Stimulated activated CD8-positive, alpha-beta memory T cell treated with anti-CD3 and anti-CD28 coated beads, Interleukin-4, amount 100 ng/mL, for 48 hours (primary cell): ENCODE measurements around the gene KIF1A.
"Not testable (repeated sequence)": the region's sequence is repeated elsewhere in the genome, so short reads cannot be mapped to it uniquely, and the experiment has no call there.

Experiments used
- DNase-seq: peaks from one replicate; pipeline ENCODE4 v3.0.0-alpha.2; 2020

The KIF1A gene

GRCh38 chr2:240696469-240696868, 123.5 kb downstream of the KIF1A start:
- DNase-seq = not testable (repeated sequence)

DNA sequence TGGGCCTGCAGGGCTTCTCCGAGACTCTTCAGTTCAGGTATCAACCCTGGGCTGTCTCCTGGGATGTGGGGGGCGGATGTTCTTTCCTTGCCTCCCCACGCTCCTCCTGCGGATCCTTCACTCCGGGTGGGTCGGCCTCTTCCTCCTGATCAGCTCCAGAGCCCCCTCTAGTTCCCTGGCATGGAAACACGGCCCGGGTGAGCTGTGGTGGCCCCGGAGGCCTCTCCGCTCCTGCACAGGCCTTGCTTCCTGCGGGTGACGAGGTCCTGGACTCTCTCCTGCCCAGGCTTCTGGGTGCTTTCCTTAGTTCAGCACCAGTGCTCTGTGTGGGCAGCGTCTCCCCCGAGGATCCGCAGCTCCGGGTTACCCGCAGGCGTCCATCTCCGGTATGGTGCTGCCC, 124.4 kb downstream of the KIF1A start:
- DNase-seq = not testable (repeated sequence)

DNA sequence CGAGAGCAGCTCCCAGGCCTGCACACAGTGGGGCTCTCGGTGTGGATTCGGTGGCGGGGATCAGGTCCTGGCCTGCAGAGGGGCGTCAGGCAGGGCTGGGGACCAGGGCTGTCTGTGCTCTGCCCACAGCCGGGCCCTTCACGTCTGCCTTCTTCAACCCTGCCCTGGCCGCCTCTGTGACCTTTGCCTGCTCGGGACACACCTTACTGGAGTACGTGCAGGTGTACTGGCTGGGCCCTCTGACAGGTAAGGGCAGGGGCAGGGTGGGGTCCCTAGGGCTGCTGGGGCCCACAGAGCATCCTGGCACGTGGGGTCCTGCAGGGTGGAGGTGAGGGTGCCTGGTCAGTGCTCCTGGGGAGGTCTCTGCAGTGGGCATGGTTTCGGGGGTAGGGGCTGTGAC, 125.7 kb downstream of the KIF1A start:
- not testable (repeated sequence) for DNase-seq

DNA sequence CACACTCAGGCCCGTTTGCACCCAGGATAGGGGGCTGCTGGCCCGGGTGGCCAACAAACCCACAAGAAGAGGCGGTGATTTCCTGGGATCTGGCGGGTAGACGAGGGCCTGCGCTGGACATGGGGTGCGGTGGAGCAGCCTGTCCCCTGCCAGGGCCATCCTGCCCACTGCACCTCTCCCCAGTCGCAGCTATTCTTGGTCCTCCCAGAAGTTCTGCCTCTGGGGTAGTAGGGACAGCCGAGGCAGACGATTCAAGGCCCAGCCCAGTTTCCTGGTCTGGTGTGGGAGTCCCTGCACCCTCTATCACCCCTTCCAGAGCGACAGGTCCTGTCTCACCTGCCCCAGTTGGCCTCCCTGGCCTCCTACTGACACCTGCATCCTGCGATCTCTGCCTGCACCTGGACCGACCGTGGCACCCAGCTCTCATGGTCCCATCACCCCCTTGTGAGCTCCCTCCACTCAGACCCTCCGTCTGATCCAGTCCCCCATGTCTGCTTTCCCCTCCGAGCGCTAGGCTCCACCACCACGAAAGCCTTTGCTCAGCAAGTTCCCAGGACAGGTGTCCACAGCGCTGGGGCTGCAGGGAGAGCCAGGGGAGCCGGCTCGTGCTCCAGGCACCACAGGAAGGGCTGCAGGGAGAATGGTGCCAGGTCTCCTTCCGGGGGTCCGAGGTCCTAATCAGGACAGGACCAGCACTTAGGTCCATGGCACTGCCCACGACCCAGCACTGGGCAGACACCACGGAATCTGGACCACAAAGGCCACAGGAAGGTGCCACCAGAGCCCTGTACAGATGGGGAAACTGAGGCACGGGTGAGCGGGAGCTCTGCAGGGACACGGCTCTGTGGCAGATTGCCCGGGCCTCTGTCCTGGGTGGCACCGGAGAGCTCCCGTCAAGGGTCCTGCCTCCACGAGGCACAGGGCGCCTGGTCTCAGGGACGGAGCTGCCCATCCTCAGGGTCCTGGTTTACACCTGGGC, 127.1 kb downstream of the KIF1A start:
- DNase-seq = not testable (repeated sequence)

DNA sequence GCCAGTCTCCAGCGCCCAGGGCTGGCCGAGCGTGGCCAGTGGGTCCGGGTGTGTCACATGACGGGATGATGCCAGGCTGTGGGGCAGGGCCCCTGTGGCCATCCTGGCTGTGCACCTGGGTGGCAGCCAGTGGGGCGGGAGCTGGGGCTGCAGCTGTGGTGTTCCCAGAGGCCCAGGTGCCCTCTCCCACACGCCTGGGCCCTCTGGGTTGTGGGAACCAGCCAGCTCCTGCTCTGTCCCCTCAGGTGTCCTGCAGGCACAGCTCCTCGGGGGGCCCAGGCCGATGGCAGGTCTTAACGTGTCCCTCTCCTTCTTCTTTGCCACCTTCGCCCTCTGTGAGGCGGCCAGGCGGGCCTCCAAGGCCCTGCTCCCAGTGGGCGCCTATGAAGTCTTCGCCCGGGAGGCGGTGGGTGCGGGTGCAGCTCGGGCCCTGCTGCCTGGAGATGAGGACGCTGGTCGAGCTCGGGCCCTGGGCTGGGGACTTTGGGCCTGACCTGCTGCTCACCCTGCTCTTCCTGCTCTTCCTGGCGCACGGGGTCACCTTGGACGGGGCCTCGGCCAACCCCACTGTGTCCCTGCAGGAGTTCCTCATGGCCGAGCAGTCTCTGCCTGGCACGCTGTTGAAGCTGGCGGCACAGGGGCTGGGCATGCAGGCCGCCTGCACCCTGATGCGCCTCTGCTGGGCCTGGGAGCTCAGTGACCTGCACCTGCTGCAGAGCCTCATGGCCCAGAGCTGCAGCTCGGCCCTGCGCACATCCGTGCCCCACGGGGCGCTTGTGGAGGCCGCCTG, 128.2 kb downstream of the KIF1A start, which contains the start of gene AQP12A:
Gene AQP12A (plus strand): TSS at position 236 of the 790 bp plus-strand sequence. CDS start 48 bp downstream, at position 284.
- DNase-seq = not testable (repeated sequence)

GRCh38 chr2:240691075-240691427, 129.0 kb downstream of the KIF1A start:
- DNase-seq = not testable (repeated sequence)

- not testable (repeated sequence) for DNase-seq
Measured at GRCh38 chr2:240690421-240691074, 129.5 kb downstream of the KIF1A start.

DNA sequence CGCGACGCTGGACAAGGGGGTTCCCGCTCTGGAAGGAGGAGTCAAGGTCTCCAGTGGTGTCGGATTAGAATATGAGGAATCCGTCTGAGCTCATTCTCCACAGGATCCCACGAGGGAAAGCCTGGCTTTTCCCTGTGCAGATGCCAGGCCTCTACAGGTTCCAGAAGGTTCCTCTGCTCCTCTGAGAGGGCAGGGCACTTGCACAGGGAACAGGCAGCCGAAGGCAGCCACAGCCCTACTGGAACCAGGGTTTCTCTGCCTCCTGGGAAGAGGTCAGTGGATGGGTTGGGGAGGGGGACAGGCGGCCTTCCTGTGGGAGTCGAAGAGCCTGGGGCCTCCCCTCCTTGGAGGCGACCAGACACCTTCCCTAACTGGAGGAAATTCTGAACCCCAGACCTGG, 130.0 kb downstream of the KIF1A start:
- DNase-seq = no peak

- DNase-seq = no peak
Measured at GRCh38 chr2:240688553-240688919, 131.5 kb downstream of the KIF1A start.

- DNase-seq = no peak
Measured at GRCh38 chr2:240687741-240688552, 132.1 kb downstream of the KIF1A start.

DNA sequence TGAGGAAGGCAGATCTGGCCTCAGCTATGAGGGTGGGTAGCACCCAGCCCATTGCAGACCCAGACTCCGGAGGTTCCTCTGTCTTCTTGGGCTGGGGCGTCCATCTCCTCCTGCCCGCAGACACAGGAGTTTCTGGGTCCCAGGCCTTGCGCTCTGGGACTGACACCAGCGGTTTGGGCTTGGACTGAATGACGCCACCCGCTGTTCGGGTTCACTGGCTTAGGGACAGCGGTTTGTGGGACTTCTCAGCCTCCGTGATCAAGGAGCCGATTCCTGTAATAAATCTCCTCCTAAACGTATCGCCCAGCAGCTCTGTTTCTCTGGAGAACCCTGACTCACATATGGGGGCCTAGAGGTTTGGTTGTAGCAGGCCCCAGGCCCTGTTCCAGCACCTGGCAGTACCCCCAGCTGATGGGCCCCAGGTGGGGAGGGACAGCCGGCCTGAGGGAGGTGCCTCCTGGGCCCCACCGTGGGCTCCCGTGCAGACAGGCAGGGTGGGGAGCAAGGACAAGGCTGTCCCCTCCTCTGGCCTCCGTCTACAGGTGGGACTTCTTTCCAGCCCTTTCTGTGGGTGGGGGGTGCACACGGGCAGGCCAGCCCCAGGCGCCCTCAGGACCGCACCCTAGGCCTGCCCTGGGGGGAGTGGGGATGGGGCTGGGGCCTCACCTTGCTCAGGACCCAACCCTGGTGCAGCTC, 132.8 kb downstream of the KIF1A start:
- DNase-seq = no peak

DNA sequence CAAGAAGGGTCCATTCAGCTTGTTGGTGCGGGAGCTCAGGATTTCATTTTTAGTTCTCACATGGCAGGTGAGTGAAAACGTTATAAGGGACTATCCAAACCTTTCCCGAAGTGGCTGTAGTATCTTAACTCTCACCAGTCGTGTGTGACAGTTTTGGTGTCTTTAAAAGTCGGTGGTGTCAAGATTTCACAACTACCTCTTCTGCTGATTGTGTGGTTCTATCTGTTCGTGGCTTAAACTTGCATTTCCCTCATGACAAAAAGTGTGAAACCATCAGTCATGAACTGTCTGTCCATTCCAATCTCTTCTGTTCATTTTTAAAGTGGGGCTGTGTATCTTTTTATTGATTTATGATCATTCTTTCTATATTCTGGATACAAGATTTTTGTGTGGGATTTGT, 133.6 kb downstream of the KIF1A start:
- DNase-seq = no peak

- no peak for DNase-seq
Measured at GRCh38 chr2:240685771-240686371, 134.1 kb downstream of the KIF1A start.

DNA sequence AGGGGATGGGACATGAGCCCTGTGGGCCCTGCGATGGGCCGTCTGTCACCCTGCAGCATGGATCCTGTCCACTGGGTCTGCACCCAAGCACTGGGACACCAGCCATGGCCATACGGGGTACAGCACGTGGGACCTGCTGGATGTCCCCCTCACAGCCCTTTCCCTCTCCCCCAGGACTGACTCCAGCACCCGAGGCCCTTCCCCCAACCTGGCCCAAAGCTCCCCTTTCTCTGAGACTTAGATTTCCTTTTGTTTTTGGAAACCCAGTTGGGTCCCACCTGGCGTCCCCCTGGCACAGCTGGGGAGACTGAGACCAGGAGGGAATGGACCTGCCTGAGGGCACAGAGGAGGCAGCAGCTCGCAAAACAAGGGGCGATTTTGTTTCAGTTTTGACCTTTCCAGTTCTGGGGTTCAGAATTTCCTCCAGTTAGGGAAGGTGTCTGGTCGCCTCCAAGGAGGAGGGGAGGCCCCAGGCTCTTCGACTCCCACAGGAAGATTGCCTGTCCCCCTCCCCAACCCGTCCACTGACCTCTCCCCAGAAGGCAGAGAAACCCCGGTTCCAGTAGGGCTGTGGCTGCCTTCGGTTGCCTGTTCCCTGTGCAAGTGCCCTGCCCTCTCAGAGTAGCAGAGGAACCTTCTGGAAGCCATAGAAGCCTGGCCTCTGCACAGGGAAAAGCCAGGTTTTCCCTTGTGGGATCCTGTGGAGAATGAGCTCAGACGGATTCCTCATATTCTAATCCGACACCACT, 135.9 kb downstream of the KIF1A start:
- DNase-seq = not testable (repeated sequence)

DNA sequence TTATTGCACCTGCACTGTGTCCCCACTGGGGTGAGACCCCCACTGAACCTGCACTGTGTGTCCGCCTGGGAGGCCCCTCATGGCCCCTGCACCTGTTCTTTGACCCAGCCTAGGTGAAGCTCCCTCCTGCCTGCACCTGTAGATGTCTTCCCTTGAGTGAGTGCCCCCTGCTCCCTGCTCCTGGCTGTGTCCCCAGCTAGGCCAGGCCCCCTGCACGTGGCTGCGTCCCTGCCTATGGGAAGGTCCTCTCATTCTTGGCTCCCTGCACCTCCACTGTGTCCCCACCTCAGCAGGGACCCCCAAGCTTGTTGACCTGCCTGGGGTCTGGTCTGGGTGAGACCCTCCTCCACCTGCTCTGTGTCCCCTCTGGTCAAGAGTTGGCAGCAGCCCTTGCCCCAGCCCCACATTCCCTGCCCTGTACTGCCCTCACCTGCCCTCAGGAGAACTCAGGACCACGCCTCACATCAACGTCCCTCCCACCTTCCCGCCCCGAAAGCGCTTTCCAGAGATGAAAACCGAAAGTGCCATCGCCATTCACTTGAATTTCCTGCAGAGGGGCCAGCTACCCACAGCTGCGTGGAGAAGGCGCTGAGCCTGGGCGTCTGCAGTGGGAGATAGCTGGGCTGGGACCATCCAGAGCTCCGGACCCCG, 136.6 kb downstream of the KIF1A start:
- not testable (repeated sequence) for DNase-seq

DNA sequence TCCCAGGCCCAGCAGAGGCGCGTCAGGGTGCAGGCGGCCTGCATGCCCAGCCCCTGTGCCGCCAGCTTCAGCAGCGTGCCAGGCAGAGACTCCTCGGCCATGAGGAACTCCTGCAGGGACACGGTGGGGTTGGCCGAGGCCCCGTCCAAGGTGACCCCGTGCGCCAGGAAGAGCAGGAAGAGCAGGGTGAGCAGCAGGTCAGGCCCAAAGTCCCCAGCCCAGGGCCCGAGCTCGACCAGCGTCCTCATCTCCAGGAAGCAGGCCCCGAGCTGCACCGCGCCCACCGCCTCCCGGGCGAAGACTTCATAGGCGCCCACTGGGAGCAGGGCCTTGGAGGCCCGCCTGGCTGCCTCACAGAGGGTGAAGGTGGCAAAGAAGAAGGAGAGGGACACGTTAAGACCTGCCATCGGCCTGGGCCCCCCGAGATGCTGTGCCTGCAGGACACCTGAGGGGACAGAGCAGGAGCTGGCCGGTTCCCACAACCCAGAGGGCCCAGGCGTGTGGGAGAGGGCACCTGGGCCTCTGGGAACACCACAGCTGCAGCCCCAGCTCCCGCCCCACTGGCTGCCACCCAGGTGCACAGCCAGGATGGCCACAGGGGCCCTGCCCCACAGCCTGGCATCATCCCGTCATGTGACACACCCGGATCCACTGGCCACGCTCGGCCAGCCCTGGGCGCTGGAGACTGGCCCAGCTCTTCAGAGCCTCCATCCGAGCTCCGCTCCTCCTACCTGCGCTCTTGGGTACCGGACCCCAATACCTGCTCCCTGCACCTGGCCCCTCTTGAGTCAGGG, 137.4 kb downstream of the KIF1A start, which contains the start of gene AQP12B:
Gene AQP12B (minus strand): TSS at position 455 of the 794 bp plus-strand sequence. CDS start 48 bp downstream, at position 407.
- not testable (repeated sequence) for DNase-seq

GRCh38 chr2:240680185-240680584, 139.8 kb downstream of the KIF1A start:
- not testable (repeated sequence) for DNase-seq

GRCh38 chr2:240678909-240679308, 141.1 kb downstream of the KIF1A start:
- not testable (repeated sequence) for DNase-seq

GRCh38 chr2:240678043-240678442, 142.0 kb downstream of the KIF1A start:
- DNase-seq = not testable (repeated sequence)
